HK-2 (cell line): Measurements from ENCODE around the gene TRPM3.

Source experiments
- DNase-seq: peaks from one replicate; pipeline ENCODE4 v3.0.0-alpha.2; 2018; ENCODE audit not compliant: unreplicated experiment

The TRPM3 gene

DNA sequence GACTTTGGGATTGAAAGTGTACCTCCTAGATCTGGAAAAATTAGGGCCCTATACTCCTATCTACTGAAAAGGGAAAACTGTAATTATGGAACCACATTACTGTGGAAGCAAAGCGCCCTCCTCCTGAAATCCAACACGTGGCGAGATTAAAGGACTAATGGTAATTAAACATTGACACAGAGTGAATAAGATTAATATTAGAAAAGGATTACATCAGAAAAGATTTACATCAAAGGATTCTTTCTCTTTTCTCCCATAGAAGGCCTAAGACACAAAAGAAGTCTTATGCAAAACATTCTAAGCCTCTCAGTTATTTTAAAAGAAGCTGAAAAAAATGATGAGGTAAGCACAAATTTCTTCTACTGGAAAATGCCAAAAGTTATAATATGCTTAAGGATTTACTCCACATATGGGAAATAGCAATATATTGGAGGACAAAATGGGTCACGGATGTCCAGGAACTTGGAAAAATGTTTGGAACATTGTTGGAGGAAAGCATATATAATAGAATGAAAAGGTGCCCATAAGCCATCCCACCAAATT lies 227.8 kb downstream of the TRPM3 start:
- no peak for DNase-seq

DNA sequence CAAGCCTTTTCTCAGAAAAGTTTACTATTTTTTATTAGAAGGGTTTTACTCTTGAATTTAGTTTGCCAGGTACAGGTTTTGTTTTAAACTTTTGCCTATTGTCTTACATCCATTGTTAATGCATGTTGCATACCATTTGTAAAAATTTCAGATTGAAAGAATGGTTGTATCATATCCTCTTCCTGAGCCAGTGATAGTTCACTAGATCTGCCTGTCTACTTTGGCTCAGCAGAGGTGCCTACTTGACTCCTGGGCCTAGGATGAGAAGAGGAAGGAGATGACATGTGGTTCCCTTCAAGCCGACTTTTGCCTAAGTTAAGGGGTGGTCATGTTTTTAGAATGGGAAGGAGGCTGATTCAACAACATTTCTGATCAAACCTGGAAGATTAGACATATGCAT lies 232.9 kb downstream of the TRPM3 start:
- DNase-seq = no peak

DNA sequence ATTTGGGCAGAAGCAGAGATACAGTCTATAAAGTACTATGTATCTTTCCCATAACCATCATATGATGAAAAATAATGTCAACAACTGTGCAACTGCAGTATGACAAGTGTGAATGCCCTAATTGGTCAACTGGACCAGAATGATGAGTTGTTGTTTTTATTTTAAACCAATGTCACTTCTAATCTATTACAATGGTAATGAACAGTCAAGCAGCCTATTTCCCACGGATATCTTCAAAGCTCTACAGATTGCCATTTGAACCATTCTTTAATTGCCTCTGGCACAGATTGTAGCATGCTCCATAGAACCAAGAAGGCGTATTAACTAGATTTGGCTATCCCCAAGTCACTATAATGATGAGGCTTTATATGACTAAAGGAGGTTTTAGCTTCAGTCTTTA lies 233.6 kb downstream of the TRPM3 start:
- DNase-seq = no peak

DNA sequence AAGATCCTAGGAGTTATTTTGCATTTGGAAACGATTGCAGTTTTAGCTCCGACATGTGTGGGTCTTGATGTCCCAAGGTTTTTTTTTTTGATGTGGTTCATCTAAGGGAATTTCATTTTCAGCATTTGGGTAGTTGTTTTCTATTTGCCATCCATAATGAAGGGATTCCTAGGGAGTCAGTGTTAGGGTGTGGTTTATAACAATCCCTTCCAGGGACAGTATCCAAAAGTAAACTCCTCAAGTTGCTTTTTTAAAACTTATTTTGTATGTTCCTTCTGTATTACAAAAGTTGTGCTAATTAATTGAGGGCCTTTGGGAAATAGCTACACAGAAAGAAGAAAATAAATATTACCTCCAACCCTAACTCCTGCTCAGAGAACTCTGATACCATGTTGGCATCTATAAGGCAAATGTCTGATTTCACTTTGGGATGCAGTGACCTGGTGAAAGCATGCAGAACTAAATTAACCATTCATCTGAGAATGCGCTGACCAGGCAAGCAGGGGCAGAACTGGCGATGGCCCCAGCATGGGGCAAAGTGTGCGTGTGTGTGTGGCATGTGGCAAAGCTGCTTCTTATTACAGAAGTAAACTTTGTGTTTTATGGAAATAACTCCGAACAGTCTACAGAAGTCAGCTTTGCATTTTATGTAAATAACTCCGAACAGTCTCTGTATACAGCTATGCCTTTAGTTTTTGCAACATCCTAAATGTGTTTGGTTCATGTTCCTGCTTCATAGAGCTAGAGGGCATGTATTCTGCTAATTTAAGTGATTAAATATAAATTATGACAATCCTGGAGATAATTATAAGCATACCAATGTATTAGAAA lies 237.2 kb downstream of the TRPM3 start:
- no peak for DNase-seq

DNA sequence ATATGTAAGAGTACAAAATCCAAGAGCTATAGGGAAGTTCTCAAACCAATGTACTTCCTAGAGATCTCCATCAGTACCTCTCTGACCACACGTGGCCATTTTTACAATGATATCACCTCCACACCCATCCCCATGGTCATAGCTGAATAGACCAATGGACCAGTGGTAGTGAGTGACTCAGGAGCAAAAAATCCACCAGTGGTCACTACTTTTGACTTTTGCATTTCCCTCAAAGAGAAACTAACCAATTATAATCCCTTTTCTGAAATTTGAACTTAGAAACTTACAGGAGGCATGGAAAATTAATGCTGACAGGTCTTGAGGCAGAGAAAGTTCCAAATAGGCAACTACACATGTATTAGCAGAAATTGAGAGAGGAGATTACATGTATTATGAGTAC lies 238.4 kb downstream of the TRPM3 start:
- no peak for DNase-seq

DNA sequence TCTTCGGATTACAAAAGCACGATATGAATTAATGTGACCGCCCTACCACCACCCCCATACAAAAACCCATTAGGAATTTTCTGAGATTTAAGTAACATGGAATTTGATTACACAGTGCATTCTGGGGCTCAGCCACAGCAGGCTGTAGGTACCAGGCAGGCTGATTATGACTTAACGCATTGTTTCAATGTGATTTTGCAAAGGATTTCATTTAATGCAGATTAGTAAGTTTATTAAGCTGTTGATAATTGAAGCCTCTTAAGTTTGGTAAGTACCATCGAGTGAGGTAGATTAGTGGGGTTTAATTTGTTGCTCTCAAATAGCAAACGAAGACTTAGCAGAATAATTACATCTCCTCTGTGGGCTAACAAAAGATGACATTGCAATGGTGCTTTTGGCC lies 240.1 kb downstream of the TRPM3 start:
- no peak for DNase-seq

DNA sequence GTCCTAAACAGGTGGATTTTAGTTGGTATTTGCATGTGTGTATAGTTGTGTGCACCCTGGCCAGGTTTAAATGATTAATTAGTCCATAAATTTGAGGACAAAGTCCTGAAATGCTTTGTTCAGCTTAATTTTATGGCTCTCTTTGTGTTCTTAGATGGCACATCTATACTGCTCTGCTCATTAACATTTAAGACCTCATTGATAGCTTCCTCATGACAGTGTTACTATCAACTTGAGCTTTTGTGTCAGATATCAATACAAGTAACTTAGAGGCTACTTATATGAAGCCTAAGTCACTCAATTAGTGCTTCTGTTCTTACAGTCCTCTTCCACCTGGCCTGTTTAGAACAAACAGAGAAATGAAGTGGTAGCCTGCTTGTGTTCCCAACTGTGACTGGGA lies 240.9 kb downstream of the TRPM3 start:
- no peak for DNase-seq

DNA sequence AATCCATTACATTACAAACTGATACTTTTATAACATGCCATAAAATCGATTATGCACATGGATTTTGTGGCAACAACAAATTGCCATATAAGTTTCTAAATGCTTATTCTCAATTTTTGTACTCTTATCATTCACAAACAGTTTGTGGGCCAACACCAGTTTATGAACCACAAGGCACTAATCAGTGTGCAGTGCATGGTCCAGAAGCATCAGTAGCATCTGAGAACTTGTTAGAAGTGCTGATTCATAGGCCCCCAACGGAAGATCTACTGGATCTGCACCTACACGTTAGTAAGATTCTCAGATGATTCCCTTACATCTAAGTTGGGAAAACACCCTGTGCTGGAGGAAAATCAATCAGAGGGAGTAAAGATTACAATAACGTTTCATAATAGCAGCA lies 242.8 kb downstream of the TRPM3 start:
- no peak for DNase-seq

DNA sequence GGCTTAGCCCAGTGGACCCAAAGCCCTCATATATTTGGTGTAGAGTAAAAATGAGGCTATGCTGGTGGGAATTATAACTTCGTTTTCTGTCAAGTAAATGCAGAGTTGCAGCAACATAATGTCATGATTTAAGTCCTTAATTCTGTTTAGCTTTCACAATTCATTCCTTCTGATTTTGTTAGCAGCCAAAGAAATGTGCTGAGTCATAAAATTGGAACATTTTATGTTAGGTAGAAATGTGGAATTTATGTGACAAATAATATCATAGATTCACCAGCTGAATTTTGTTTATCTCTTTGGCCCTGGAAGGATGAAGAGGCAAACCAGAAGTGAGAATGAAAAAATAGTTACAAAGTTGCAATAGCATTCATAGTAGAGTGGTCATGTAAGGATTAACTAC lies 247.0 kb downstream of the TRPM3 start:
- DNase-seq = no peak

DNA sequence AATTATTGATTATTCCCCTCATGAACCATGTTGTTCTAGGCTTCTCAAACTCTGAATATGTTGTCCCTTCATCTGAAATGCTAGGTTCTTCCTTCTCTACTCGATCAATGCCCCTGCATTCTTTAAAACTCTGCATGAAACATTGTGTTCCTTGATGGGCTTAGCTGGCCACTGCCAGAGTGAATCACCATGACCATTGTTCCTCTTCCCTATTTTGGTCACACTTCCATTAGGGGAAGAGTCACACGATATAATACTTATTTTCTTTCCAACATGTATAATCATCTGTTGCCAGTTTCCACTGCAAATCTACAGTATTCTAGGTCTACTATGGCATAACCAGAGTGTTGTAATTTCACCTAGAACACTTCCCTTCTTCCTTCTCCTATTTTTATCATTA lies 247.9 kb downstream of the TRPM3 start:
- DNase-seq = no peak

DNA sequence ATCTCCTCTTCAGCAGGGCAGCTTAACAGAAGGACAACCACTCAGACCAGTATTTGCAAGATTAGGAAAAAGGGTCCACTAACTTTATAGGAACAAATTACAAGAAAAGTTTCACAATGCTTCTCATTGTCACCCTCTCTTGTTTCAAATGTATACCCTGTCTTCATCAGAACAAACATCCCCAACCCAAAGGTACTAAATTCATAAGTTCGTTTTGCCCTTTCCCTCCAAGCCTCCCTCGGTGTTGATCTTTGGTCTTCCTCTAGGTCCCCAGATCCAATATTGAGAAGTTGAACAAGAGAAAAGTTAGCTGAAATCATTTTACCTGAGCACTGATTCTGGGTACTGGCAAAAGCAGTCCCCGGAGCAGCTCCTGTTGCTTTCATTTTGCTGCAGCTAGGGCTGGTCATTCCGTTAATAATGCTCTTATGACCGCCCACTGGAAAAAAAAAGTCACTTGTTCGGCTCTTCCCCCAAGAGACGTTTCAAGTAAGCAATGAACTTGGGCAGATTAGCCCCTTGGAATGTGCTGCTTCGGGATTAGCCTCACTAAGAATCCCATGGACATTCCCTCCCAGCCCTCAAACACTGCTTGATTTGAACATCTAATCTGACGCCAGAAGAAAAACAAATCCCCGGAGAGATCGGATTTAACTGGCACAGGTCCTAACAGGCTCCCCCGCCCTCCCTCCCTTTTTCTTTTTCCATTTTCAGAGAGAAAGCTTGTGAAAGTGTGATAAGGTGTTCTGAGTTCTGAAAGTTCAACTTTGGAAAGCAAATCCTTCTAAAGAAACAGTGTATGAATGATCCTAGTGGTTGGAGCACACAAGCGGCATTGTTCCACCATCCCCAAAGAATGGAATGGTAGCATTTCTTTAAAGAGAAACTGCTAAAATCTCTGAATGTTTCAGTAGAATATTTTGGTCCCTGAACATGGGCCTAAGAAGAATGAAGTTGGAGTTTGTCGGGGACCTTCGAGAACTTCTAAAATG lies 252.5 kb downstream of the TRPM3 start:
- no peak for DNase-seq

DNA sequence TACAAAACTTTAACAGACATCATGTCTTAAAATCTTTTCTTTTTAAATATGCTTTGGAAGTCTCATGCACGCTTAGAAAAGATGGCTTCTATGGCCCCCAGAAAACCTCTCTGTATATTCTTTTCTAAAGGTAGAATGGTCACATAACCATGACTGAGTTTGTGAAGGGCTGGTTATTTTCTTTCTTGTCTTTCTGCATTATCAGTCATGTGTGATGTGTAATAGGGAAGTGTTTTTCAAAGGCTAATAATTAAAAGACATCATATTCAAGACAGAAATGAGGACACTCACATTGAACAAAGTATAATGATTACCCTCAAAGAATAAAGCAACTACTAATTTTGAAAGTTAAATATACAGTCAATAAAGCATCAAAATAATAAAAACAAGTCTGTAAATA lies 253.4 kb downstream of the TRPM3 start:
- no peak for DNase-seq

DNA sequence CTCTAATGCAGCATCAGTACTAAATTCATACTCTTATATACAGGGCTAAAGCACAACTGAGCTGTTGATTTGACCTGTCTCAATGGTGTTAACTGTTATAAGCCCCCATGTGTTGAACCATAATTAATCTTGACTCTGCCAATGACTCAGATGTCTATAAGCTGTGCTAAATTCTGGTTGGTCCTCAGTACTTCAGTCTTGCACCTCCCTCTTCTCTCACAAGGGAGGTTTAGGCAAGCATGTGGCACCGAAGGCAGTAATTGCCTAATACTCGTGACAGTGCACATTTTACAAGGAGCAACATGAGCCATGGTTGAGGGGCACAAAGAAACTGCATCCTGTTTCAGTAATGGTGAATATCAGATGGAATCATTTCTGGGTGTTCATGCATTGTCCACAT lies 255.9 kb downstream of the TRPM3 start:
- DNase-seq = no peak

DNA sequence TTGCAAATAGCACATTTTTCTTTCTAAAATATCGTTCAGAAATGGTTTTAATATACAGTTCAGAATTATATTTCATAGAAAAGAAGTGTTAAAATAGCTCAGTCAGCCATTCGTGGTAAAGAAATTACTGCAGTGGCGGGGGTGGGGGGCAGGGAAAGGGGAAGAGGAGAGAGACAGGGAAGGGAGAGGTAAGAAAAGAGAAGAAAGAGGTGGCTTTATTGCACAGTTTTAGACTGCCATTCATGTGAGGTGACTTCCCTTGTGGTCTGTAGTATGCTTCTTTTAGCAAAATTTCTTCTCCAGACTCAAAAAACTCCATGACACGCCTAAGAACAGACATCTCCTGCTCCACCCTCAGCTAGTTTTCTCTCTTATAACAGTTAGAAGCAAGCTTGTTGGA lies 259.6 kb downstream of the TRPM3 start:
- DNase-seq = no peak

DNA sequence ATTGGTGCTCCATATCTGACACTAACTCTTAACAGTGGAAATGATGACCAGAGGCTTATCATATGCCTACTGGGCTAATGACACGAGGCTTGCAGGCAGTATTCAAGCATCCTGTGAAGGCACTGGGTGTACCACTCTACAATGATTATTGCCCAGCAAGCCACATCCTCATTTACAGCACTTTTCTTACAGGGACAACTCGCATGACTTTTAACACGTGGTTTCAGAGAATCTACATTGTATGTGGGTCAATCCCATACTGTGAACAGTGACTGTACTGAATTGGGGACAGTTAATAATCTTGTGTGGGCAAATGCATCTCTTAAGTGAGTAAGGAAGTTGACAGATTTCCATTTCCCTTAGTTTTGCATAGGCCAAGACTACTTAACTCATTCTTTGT lies 260.0 kb downstream of the TRPM3 start:
- no peak for DNase-seq

DNA sequence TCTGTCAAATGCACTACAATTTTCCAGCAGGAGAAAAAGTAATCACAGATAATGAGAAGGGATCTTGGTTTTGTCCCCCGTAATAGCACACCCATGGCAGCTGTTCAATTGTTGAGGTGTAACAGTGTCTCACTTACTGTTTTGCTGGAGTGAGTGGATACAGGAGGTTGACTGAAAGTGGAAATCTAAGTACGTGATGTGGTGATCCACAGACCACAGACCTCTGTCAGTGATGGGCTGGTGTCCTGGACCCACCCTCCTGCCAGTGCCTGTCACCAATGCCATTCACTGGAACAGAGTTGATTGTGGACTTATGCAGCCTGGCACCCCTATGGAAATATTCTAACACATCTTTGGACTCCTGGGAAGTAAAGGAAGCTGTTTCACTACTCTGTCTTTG lies 261.7 kb downstream of the TRPM3 start:
- DNase-seq = no peak

DNA sequence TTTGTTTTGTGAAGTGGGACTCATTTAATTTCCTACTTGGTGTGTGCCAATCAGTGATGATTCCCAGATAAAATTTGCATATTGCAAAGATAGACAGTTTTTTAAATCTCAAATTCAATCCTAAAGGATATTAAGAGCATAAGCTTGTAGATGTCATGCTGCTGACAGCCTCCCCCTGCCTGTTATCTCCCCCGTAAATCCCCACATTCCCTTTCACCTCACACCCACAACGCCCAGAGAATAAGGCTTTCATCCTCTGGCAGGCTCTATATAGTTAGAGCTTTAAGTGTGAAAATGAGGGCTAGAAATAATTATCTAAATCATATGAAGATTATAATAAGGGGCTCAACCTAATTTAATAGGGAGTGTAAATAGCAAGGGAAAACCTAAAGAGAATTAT lies 265.0 kb downstream of the TRPM3 start:
- DNase-seq = no peak

DNA sequence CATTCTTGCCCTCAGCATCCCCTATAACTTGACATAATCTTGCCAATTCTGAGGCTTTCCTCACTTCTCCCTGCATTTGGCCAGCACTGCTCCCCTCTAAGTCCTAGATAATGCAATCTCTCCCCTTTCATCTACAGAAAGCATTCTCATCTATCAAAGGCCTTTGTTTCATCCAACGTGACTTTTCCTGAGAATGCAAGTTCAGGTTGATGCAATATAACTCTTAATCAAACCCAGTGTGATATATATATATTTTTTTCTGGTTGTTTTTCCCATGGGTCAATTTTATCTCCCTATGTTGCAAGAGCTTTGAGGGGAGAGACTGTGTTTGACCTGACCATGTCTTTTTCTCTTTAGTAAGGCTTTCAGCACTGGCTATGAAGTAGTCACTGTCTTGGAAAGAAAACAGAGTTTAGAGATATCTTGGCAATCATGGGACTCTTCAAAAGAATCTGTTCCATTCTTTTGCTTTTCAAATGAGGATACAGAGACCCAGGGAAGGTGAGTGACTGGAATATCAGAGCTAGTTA lies 268.6 kb downstream of the TRPM3 start:
- no peak for DNase-seq

DNA sequence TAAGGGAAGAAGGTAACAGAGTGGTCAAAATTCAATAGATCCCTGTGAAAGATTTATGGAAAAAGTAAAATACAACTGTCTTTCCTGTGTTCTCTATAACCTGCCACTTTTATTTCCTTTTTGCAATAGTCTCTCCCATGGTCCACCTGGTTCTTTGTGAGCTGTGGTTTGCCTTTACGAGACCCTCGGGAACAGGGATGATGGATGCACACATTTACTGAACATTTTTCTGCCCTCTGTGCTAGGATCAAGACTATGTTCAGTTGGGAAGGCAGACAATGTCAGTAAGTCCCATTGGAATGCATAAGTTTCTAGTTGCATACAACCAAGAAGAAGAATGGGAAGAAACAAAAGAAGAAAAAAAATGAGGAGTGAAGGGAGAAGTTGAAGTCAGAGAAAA lies 281.2 kb downstream of the TRPM3 start:
- DNase-seq = no peak

DNA sequence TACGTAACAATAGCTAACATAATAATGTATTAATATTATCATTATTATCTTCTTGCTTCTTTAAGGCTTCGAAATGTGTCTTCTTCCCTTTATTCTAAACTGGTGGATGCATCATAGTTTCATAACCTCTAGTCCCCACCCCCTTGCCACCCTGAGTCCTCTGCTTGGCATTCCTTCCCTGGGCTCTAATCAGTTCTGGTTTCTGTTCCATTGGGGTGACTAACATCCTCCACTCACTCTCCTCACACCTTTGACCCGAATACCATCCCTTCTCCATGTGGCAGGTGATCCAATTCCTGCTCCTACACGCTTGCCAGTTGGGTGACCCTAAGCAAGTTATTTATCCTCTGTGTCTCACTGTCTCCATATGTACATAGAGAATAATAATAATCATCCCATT lies 286.1 kb downstream of the TRPM3 start:
- DNase-seq = no peak

DNA sequence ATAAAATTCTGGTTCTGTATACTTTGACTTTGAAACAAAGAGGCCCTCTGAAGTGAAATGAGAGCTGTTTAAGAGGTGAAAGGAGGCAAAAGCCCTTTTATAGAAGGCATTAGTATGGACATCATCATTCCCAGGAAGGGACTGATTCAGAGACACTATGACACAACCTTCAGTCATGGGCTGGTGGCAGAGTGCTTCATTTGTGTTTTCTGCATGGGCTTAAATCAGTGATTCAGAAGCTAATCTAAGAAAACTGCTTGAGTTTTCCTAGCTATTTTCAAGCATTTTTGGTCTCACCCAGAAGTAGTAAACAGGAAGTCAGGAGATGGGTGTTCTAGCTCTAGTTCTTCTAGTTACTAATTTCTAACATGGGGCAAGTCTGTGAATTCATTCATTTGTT lies 288.9 kb downstream of the TRPM3 start:
- DNase-seq = no peak

DNA sequence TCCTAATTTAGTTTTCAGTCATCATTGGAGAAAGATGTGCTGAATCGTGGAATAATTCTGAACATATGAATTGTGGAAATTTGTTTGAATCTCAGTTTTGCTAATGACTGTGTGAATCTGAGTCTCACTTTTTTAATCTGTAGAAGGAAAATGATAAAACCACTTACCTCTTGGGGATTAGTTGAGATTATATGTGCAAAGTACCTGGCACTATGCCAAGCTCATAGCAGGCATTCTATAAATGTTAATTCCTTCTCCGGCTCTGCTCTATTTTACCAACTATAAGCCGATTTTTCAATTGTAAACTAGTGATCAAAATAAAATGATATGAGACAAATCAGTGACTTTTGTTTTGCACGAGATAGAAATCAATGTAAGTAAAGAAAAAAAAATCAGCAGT lies 290.8 kb downstream of the TRPM3 start:
- DNase-seq = no peak
